SHP77 (cell line): Measurements from ENCODE around the gene NRCAM.
"Not testable (repeated sequence)": the region's sequence is repeated elsewhere in the genome, so short reads cannot be mapped to it uniquely, and the experiment has no call there.

Experiments used
- DNase-seq, 2 experiments: peaks; one replicate each; lab custom pipeline; 2025; lab: John Stamatoyannopoulos, UW

NRCAM gene

DNA sequence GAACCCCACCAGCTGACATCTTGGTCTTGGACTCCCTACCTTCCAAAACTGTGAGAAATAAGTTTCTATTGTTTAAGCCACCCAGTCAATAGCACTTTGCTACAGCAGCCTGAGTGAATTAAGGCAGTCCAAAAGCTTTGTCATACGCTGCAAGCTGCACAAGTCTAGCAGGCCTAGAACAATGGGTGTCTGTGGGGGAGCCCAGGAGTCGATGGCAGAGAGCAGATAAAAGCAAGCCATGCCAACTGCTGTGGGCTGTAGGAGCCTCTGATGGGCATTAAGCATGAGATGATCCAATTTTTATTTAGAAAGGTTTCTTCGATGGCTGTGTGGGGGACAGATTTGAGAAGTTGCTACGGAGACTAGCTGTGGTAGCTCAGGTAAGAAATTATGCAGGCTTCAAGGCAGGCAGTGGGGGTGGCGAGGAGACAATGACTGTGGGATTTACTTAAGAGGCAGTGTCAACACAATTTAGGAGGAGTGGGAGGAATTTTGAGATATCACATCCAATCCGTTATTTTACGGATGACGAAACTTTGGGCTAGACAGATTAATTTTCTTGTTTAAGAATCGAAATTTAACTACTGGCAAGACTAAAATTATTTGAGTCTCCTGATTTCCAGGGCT lies 110.4 kb downstream of the NRCAM start:
- peak; percentile 11 to 26 for DNase-seq

DNA sequence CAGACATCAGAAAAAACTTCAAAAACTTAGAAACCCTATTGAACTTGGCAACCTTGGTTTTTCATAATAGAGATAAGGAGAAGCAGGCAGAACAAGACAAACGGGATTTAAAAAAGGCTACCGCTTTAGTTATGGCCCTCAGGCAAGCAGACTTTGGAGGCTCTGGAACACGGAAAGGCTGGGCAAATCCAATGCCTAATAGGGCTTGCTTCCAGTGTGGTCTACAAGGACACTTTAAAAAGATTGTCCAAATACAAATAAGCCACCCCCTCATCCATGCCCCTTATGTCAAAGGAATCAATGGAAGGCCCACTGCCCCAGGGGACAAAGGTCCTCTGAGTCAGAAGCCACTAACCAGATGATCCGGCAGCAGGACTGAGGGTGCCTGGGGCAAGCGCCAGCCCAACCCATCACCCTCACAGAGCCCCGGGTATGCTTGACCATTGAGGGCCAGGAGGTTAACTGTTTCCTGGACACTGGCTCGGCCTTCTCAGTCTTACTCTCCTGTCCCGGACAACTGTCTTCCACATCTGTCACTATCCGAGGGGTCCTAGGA lies 115.3 kb downstream of the NRCAM start:
- DNase-seq = no peak

DNA sequence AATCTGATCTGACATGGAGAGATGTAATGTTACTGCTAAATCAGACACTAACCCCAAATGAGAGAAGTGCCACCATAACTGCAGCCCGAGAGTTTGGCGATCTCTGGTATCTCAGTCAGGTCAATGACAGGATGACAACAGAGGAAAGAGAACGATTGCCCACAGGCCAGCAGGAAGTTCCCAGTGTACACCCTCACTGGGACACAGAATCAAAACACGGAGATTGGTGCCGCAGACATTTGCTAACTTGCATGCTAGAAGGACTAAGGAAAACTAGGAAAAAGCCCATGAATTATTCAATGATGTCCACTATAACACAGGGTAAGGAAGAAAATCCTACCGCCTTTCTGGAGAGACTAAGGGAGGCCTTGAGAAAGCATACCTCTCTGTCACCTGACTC lies 115.8 kb downstream of the NRCAM start:
- DNase-seq = not testable (repeated sequence)

DNA sequence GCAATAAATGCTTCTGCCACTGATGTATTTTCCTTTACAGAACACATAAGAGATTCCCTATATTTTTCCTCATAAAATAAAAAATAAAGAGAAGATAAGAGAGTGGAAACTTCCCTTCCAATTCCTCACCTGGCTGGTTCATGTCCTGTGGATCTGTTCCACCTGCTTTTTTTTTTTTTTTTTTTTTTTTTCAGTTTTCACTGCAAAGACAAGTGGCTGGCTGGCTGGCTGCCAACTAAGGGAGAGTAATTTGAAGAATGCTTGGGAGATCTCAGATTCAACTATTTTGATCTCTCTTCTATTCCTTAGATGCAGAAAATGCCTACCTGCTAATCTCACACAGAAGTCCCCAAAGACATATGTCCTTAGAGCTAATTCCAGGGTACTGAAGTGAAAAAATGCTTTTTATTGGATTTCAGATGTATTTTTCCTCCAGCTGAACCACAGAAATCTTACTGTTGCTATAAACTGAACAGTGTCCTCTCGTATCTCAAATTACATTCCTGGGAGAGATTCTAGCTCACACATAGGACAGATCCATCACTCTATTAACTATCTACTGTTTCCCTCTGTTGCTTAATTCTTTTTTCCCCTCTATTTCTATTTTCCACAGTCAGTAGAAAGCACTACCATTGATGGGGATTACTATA lies 120.8 kb downstream of the NRCAM start:
- peak; percentile 54 to 59 for DNase-seq

DNA sequence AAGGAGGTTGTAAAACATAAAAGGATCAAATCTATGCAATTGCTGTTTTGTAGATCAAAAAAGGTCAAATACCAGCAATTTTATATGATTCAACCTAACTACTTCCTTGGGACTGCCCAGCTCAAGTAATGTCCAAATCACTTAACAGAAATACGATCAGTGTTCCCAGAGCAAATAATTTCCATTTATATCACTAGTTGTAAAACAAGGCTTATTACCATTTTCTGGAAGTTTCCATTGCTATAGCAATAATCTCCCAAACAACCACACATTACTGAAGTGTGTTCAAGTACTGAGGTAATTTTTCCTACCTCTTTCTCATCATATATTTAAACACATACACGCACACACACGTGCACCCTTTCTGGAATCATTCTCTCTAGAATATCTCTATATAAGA lies 123.3 kb downstream of the NRCAM start:
- no peak for DNase-seq

DNA sequence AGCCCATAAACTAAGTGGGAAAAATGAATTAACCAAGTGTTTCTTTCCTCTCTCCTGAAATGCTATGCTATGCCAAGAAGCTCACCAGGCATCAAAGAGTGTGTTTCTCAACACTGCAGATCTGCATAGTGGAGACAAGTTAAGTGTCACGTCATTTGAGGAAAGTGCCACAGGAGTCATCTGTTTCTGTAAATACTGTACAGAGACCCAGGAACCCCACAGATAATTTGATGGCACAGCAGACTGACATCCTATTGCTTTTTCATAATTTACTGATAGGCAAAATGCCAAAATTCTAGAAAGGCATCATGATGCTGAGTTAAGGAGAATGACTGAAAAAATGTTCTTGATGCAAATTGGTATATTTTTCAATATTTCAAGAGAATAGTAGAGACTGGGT lies 124.3 kb downstream of the NRCAM start:
- DNase-seq = no peak

DNA sequence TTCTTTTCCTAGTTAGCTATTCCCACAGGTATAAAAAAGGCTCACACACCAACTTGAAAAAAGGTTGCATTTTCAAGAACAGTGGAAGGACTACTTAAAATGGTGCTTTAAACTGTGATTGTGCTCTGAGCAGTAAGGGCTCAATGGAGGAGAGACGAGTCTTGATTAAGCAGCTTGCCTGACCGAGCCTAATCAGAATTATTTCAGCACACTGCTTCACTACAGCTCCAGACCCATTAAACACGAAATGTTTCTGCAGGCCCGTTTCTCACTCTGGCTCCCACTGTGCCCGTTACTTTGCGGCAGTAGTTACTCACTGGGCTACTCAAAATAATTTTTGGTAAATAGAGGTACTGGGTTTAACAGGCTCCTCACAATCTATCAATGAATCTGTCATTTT lies 126.0 kb downstream of the NRCAM start:
- no peak for DNase-seq

DNA sequence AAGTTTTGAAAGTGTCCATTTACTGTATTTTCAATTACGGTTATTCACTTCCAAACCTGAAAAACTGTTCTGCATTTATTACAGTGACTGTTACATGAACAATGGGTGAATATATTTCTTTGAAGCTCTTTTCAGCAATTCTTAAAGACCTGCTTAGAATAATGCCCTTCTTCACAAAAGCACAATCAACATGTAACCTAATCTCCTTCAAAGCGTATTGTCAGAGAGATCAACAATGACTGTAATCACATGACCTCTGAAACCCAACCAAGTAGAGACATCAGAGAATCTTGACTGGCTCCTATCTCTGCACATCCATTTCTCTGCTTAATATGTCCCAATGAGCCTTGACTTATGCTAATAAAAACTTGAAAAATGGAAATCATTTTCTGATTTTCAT lies 126.7 kb downstream of the NRCAM start:
- DNase-seq = no peak

DNA sequence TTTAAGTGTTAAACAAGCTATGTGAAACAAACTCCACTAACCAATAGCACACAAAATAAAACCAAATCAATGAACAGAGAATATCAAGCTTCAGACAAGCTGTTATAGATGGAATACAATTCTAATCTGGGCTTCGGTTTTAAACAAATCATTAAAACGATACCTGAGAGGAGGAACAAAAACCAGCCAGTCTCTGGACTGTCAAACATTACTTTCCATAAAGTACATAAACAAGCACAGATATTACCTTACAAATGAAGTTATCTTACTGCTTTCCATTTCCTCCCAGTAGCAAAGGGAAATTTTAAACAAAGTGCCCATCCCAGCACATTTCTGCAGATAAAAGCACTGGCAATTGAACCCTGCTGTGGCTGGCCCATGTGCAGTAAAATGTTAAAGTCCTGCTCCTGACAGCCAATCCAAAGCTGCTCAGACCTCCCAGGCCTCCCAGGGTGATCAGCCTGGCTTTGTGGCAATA lies 128.0 kb downstream of the NRCAM start:
- DNase-seq = no peak

DNA sequence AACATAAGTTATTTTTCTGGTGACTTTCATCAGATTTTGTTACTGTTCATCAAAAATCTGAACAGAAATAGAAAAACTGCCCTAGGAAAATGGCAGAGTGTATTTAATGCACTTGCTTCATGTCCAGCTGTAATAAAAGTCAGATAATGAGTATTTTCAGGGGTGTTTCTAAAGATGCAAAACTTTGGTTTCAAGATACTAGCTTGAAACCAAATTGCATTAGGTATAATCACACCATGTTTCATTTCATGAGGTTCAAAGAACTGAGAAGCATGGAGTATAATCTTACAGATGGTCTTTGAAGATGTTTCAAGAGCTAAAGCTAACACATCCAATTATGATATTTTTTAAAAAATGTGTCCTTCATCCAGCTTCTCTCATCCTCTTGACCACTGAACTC lies 128.9 kb downstream of the NRCAM start:
- no peak for DNase-seq

DNA sequence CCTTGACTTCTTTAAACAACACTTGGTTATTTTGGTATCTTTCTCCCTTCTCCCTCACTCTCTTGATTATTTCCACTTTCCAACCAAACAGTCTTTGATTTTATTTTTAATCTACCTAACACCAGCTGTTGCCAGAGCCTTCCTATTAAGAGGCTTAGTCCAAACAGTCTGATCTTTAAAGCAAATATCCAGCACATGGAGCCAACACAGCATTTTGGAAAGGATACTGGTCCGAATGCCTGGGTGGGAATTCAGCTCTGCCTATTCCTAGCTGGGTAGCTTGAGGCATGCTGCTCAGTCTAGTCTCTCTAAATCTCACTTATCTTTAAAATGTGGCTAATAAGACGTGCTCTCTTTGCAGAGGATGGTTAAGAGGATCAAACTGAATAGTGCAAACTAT lies 129.3 kb downstream of the NRCAM start:
- no peak for DNase-seq

DNA sequence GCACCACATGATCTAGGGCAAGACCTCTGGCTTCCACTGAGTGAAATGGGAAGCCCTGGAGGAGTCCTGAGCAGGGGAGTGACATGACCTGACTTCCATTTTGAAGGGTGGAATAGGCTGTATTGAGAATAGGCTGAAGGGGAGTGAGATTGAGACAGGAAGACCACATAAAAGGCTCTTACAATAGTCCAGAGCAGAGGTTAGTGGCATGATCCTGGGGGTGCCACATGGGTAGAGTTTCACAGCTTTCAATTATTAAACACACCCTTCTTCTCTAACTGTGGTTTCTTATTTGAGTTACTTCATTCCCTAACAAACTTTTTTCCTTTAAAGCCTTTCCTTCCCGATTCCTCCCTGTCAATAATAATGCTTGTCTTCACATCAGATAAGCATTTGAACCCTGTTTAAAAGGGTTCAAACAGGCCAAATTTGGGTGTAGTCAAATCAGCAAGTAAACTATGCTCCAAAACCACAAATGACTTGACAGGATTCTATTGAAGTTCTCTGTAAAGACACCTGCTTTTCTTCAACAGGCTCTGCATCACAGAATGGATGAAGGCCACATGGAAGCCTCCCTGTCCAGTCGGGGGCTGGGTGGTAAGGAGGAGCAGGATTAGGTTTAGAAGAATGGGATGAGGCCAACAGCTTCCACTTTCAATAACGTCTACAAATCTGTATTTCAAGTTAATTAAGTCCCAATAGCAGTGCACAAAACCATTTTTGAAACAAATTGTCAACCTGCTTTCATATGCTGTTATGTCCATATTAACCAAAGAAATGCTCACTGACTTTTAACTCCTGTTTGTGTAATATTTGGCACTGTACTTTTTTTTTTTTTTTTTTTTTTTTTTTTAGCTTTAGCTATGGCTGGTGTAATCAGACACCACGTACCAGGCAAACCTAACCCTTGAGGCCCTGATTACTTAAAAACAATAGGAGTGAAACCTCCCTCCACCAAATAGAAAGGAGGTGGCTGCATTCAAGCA lies 131.9 kb downstream of the NRCAM start:
- no peak for DNase-seq

DNA sequence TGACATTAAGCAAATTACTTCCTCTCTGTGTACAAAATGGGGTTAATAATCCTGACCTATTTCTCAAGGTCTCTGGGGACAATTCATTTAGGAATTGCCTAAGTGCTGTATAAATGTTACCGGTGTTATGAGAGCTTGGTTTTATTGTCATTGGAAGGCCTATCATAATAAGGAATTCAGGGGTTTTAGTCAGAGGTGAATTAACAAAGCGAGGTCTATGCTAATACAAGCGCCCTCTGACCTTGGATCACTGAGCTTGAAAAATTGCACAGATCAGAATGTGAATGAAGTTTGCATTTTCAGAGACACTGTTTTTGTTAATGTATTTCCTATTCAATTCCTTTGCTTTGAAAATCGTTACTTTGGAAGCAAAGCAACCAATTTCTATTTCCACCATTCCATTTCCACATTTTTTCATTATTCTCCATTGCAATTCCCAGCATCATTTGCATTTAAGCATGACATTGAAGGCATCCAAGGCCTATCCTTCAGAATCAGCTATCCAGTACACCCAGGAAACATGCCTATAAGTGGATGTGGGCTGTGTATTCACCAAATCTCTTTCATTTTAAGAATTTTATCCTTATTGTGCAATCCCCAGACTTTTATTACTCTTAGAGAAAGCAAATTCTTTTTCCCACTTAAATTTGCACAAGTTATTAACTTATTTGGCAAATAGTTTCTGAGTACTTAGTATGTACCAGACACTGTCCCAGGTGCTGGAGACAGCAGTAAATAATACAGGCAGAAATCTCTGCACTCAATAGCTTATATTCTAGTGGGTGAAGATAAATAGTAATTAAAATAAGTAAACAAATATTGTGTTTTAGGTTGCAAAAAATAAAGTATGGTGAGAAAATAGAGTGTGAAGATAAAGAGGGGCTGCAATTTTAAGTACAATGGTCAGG lies 133.1 kb downstream of the NRCAM start:
- no peak for DNase-seq

DNA sequence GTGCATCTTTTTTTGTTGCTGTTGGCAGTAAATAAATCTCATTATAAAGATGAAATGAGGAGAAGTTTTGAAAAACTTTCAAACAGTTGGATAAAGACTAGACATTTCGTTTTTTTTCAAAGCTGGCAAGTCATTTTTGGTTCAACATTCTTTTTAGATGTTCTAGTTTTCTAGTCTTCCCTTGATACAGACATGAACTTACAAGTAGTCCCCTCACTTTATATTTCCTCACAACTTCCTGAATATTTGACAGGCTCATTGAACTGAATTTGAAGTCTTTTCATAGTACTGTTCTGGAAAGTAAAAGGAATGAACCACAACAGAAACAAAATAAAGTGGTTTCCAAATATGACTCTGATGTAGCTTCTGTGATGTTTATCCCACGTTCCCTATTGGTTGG lies 134.2 kb downstream of the NRCAM start:
- no peak for DNase-seq

DNA sequence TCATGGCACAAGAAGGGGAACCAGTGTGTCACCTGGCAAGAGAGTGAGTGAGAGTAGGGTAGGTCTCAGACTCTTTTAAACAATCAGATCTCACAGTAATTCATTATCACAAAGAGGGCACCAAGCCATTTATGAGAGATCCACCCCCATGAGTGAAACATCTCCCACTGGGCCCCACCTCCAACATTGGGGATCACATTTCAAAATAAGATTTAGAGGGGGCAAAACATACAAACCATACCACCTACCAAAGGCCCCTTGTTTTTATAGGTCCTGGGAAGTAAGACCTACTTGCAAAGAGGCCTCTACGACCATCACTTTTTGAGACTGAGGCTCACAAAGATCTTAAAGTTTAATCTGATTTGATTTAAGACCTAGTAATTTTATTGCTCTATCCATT lies 134.9 kb downstream of the NRCAM start:
- DNase-seq = no peak

DNA sequence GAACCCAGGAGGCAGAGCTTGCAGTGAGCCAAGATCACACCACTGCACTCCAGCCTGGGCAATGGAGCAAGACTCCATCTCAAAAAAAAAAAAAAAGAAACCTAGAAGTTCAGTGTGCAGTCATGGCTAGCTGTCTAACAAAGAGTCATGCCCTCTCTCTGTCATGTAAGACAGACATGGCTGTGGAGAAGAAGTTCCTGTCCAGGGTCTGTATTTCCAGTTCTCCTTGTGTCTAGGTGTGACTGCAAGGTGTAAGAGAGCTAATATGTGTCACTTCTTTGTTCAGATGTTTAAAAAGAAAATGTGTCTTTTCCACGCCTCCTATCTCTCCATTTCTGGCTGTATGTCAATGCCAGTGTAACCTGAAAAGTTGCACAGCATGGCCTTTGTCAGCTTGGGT lies 139.5 kb downstream of the NRCAM start:
- DNase-seq = no peak

DNA sequence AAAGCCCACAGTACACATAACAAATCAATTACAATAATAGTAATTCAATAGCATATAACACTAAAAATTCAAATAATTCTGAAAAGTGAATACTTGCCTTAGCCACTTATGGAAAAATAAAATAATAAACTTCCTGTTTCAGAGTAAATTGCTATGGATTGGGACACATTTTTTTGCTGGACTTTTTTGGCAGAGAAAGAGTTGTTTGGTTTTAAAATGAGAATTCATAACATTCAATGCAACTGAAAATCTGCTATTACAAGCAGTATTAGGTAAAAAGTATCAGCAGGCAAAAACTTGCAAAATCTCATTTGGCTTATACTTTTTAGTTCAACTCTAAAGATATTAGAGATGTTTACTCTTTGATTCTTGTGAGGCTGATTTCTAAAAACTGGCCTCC lies 141.7 kb downstream of the NRCAM start:
- DNase-seq = no peak

DNA sequence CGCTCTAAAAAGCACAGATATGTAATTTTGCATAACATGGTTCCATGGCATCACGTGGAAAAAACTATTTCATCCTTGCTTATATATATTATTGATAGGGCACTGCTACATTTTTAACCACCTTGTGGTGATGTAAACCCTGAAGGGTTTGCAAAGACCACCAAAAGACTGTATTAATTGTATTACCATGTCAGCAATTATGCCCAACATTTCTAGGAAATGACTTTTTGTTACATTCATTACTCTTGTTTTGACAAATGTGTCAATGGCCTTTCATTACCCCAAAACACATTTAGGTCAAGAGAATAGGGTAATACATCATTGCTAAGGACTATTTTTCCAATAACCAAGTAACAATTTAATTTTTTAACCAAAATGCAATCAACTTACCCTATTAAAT lies 142.2 kb downstream of the NRCAM start:
- DNase-seq = no peak

DNA sequence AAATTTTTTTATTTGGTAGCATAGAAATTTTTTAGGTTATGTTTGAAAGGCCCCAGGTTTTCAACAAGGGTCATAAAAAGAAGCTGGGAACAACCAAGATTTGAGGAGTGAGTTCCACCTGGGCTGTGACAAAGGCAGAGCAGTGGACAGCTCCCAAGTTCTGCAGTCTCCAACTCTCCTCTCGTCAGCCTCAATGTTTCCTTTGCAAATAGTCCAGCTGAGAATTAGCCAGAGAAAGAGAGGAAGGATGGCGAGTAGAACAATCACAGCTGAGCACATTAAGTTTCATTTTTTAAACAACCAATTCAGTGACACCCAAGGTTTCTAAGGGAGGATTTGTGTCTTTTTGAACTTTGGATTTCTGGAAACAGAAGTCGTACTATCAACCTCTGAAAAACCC lies 143.2 kb downstream of the NRCAM start:
- no peak for DNase-seq

DNA sequence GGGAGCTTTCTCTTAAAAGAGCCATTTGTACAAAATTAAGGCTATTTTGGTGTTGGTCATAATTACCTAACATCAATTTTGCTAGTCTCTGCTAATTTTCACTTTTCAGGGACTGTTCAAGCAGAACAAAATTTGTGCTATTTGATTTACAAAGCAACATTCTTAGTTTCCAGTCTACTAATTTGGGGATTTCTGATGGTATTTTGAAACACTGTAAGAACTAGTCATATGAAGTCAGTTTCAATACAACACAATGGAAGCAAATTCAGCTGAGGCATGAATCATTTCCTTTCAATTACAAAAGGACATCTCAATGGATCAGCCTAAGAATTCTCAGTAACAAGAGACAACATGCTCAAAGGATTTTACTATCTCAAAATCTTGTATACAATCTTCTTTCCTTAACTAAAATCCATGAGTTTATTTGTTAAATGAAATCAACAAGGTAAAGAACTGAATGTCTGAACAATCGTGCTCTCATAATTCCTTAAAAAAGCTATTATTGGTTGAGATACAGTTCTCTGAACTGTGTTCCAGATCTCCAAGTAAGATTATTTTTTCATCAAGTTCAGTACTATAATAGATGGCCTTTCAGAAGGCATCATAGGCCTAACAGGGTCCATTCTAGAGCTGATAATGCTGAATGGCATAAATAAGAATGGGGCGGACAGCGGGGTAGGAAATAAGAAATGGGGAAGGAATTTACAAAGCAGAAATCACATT lies 144.6 kb downstream of the NRCAM start:
- DNase-seq = no peak

DNA sequence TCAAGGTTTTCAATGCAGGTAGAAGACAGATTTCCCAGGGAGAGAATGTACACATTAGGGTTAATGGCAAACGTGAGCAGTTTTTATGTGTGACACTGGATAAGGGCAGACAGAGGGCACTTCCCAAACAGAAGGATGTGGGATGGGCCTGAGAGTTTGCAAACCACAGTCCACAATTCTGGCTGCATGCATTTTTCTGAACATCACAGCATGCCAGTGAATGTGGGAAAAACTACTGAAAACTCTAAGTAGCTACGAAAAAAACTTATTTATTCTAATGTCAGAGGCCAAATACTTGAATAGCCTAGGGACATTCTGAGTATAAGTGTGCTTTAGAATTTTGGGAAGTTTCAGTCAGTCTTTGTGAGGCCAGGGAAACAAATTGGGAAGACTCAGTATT lies 145.9 kb downstream of the NRCAM start:
- no peak for DNase-seq
